Measurements from ENCODE around the gene VDAC2.
"Not testable (repeated sequence)": the region's sequence is repeated elsewhere in the genome, so short reads cannot be mapped to it uniquely, and the experiment has no call there.

VDAC2 gene

DNA sequence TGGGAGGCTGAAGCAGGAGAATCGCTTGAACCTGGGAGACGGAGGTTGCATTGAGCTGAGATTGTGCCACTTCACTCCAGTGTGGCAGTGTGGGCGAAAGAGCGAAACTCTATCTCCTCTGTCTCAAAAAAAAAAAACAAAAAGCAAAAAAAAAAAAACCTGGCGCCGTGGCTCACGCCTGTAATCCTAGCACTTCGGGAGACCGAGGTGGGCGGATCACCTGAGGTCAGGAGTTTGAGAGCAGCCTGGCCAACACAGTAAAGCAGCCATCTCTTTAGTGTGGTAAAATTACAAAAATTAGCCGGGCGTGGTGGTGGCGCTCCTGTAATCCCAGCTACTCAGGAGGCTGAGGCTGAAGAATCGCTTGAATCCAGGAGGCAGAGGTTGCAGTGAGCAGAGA is 4.0 kb upstream of the VDAC2 start:
- not testable (repeated sequence) for H3K4me3 Mint-ChIP-seq; H3K27me3 Mint-ChIP-seq (ENCODE audit: low read depth); H3K27ac Mint-ChIP-seq; H3K36me3 Mint-ChIP-seq (ENCODE audit: low read depth); DNase-seq (ENCODE audit: low spot score); H3K9me3 Mint-ChIP-seq
- peaks cover 16% of the 10 kb centered on the region for H3K4me1 Mint-ChIP-seq (ENCODE audit: low read depth)

DNA sequence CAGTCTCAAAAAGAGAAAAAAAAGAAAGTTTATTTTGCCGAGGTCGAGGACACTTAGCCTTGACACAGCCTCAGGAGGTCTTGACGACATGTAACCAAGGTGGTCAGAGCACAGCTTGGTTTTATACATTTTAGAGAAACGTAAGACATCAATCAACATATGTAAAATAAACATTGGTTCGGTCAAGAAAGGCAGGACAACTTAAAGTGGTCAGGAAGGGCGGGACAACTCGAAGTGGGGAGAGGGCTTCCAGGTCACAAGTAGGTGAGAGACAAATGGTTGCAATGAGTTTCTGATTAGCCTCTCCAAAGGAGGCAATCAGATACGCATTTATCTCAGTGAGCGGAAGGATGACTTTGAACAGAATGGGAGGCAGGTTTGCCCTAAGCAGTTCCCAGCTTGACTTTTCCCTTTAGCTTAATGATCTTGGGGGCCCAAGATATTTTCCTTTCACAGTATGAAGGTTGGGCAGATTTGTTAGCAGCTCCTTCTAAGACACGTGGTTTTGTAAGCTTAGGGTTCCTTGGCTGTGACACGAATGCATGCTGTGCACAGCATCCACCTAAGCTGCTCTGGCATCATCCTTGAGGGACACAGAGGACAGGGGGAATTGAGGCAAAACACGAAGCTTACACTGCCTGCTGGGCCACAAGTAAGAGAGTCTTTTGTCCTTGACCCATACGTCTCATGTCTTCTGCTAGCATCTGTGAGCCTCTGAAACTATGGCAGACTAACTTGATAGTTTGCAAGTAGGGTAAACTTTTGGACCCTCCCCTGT is 3.3 kb upstream of the VDAC2 start:
- peaks cover 21% of the 10 kb centered on the region for H3K4me1 Mint-ChIP-seq (ENCODE audit: low read depth)
- H3K27ac Mint-ChIP-seq: no peak overlapping the region
- H3K4me3 Mint-ChIP-seq: no peak overlapping the region
- no peaks in the 10 kb centered on the region for H3K9me3 Mint-ChIP-seq
- DNase-seq (ENCODE audit: low spot score): no peak
- no peaks in the 10 kb centered on the region for H3K27me3 Mint-ChIP-seq (ENCODE audit: low read depth)
- H3K36me3 Mint-ChIP-seq (ENCODE audit: low read depth): peaks cover 11% of the 10 kb centered on the region

DNA sequence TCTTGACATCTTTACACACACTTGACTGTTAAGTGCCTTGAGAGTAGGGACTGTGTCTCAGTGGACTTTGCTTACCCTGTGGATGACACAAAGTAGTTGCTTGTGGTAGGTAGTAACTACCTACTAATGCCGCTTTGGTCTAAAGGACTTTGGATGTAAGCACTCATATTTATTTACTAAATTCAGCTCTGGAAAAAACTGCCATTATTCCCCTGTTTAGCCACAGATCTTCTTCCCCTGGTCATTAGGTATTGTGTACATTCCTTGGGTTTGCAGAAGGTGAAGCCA is 2.8 kb upstream of the VDAC2 start:
- Mint-ChIP-seq H3K4me3 (no peak overlapping the region), H3K4me1 (ENCODE audit: low read depth) (peaks cover 26% of the 10 kb centered on the region), H3K27ac (no peak overlapping the region), H3K36me3 (ENCODE audit: low read depth) (peaks cover 16% of the 10 kb centered on the region), H3K9me3 (no peaks in the 10 kb centered on the region), H3K27me3 (ENCODE audit: low read depth) (no peaks in the 10 kb centered on the region)
- DNase-seq (ENCODE audit: low spot score): no peak

DNA sequence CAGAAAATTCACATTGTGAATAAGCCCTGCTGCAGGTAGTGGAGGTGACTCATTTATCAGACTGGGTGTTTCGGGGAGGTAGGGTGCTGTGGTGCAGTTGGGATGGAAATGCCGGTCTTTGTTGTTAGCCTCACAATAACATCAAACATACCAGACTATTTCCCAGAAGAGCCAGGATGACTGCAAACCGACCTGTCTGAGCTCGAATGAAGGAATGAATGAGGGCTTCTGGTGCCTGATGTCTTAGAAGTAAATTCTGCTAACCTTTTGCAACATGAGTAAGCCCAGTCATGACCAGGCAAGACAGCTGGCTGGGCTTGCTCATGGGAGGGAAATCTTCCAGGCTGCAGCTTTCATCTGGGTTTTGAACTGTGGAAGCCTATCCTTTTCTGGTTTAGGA is 2.4 kb upstream of the VDAC2 start:
- Mint-ChIP-seq H3K36me3 (ENCODE audit: low read depth) (peaks cover 20% of the 10 kb centered on the region), H3K4me3 (peak overlapping the region; percentile 41), H3K9me3 (no peaks in the 10 kb centered on the region), H3K27ac (peak overlapping the region; percentile 51), H3K27me3 (ENCODE audit: low read depth) (no peaks in the 10 kb centered on the region), H3K4me1 (ENCODE audit: low read depth) (peaks cover 28% of the 10 kb centered on the region)
- DNase-seq (ENCODE audit: low spot score): no peak

DNA sequence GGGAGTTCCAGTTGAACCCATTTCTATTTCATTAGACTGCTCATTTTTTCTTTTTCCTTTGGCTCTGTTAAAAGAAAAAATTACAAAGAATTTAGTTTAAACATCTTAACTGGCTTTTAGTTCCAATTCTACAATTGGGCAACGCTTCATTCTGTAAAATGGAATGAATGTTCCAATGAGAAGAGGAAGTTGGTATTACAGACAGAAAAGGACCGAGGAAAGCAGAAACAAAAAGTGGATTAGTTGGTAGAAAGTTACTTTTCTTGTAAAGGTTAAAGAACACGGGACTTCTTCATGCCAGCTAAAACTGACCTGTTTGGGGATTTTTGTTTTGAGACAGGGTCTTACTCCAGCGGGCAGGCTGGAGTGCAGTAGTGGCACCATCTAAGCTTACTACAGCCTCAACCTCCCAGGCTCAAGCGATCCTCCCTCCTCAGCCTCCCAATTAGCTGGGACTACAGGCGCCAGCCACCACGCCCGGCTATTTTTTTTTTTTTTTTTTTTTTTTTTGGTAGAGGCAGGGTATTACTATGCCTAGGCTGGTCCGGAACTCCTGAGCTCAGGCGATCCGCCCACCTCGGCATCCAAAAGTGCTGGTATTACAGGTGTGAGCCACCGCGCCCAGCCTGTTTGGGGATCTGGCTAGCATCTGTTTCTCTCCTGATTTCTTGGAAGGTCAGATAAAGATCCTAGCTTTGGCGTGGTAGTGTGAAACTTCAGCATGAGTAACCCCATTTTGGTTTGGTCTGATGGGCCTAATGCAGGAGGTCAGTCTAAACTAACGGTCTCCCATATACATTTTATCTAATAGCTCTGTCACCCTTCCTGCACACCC is 1.3 kb upstream of the VDAC2 start:
- DNase-seq (ENCODE audit: low spot score): no peak
- peaks cover 31% of the 10 kb centered on the region for H3K4me1 Mint-ChIP-seq (ENCODE audit: low read depth)
- peak overlapping the region; percentile 100 for H3K27ac Mint-ChIP-seq
- H3K27me3 Mint-ChIP-seq (ENCODE audit: low read depth): no peaks in the 10 kb centered on the region
- H3K36me3 Mint-ChIP-seq (ENCODE audit: low read depth): peaks cover 27% of the 10 kb centered on the region
- peak overlapping the region; percentile 97 for H3K4me3 Mint-ChIP-seq
- H3K9me3 Mint-ChIP-seq: no peaks in the 10 kb centered on the region

DNA sequence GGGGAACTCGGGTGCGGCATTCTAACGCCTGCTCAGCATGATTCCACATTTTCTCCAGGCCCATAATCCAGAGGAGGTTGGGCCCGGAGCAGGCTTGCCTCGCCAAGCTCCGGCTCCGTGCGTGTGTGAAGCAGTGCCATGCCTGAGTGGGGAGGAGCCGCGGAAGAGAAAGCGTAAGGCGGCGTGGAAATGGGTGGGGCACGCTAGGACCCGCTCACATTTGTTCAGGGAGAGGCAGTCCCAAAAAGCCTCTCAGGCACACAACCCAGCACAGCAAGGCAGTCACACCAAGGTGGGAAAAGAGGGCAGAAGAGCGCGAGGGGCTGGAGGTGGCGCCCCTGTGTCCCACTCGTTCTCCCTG is 695 bp upstream of the VDAC2 start:
- Mint-ChIP-seq H3K36me3 (ENCODE audit: low read depth) (peaks cover 33% of the 10 kb centered on the region), H3K4me3 (peak overlapping the region; percentile 97), H3K27ac (peak overlapping the region; percentile 100), H3K9me3 (no peaks in the 10 kb centered on the region), H3K27me3 (ENCODE audit: low read depth) (no peaks in the 10 kb centered on the region), H3K4me1 (ENCODE audit: low read depth) (peaks cover 31% of the 10 kb centered on the region)
- DNase-seq (ENCODE audit: low spot score): peak; percentile 68

DNA sequence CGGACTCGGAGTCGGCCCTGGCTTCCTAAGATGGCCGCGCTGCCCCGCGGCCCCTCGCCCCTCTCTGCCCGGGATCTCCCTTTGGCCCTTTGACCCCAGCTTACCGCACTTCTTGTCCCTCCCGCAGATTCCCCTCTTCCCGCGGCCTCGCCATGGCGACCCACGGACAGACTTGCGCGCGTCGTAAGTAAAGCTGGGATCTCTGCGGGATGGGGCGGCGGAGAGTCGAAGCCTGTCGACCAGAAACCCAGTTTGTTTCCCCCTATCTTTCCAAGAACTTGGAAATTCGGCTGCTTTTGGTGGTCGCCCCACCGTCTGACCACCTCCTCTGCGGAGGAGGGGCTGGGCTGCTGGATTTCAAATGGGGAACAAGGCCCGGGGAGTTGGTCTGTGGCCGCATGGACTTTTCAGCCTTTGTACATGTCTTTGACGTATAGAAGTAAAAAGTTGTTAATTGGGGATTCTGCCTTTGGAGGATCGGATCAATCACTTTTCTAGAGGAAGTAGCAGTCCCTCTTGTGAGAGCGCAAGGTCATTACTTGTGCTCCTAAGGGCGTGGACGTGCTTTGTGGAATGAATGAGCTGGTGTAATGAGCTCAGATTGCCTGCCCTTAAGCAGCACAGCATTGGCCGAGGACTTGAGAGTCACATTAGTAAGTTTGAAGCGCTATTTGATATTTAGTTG is 553 bp downstream of the VDAC2 start:
- Mint-ChIP-seq H3K27me3 (ENCODE audit: low read depth) (no peaks in the 10 kb centered on the region), H3K36me3 (ENCODE audit: low read depth) (peaks cover 37% of the 10 kb centered on the region), H3K4me3 (peak overlapping the region; percentile 97), H3K9me3 (no peaks in the 10 kb centered on the region), H3K27ac (peak overlapping the region; percentile 94), H3K4me1 (ENCODE audit: low read depth) (peaks cover 34% of the 10 kb centered on the region)
- peak; percentile 37 for DNase-seq (ENCODE audit: low spot score)

DNA sequence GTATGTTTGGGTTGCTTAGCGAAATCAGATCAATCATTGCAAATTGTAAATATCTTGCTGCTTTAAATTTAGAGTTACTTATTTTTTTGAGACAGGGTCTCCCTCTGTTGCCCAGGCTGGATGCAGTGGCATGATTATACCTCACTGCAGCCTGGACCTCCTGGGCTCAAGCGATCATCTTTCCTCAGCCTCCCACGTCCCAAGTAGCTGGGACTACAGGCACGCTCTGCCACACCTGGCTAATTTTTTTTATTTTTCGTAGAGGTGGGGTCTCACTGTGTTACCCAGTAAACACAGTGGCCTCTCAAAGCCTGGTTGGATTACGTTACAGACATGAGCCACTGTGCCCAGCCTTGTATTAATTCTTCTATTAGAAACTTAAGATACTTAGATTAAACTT is 1.7 kb downstream of the VDAC2 start:
- H3K27ac Mint-ChIP-seq: peak overlapping the region; percentile 94

DNA sequence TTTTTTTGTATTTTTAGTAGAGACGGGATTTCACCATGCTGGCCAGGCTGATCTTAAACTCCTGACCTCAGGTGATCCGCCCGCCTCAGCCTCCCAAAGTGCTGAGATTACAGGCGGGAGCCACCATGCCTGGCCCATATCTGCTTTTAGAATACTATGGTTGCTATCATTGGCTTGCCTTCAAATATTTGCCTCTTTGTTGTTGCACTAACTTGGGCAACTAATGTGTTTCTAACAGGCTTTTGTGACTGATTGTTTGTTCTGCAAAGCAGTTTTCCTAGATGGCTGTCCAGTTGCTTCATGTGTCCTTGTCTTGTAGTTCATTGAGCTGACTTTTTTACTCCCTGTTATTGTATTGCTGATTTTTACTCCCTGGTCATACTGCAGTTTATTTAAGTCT is 9.7 kb downstream of the VDAC2 start:
- H3K4me3 Mint-ChIP-seq: no peak overlapping the region
- peaks cover 65% of the 10 kb centered on the region for H3K36me3 Mint-ChIP-seq (ENCODE audit: low read depth)
- H3K9me3 Mint-ChIP-seq: no peaks in the 10 kb centered on the region
- H3K27me3 Mint-ChIP-seq (ENCODE audit: low read depth): no peaks in the 10 kb centered on the region
- no peak overlapping the region for H3K27ac Mint-ChIP-seq
- DNase-seq (ENCODE audit: low spot score): no peak
- H3K4me1 Mint-ChIP-seq (ENCODE audit: low read depth): peaks cover 24% of the 10 kb centered on the region

More for the DNA sequence above, 1.7 kb downstream of the VDAC2 start:
- Mint-ChIP-seq H3K9me3 (no peaks in the 10 kb centered on the region), H3K36me3 (ENCODE audit: low read depth) (peaks cover 44% of the 10 kb centered on the region), H3K27me3 (ENCODE audit: low read depth) (no peaks in the 10 kb centered on the region), H3K4me3 (peak overlapping the region; percentile 97), H3K4me1 (ENCODE audit: low read depth) (peaks cover 36% of the 10 kb centered on the region)
- DNase-seq (ENCODE audit: low spot score): no peak

DNA sequence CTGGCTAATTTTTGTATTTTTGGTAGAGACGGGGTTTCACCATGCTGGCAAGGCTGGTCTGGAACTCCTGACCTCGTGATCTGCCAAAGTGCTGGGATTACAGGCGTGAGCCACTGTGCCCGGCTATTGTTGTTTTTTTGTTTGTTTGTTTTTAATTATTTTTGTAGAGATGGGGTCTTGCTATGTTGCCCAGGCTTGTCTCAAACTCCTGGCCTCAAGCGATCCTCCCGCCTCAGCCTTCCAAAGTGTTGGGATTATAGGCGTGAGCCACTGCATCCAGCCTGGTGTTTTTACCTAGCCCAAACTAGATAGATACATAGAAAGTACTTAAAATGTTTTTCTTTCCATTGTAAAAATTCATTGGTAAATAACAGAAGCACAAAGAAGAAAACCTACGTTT is 10.9 kb downstream of the VDAC2 start:
- Mint-ChIP-seq H3K4me1 (ENCODE audit: low read depth) (peaks cover 27% of the 10 kb centered on the region), H3K36me3 (ENCODE audit: low read depth) (peaks cover 62% of the 10 kb centered on the region)
- not testable (repeated sequence) for H3K27ac Mint-ChIP-seq

DNA sequence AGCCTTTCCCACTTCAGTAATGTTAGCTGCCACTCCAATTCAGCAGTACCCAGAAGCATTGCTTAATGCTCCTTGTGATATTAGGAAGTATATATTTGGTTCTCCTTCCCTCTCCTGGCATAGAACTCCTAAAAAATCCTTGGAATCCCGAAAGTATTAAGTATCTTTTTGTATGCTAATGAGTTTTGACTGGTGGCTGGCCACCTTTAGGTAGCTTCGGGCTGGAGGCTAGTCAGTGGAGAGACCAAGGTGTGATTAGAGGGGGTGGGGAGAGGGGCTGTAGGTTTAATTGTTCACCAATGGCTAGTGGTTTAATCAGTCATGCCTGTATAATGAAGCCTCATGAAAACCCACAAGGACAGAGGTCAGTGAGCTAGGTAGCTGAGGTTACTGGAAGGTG is 12.9 kb downstream of the VDAC2 start:
- Mint-ChIP-seq H3K36me3 (ENCODE audit: low read depth) (peaks cover 53% of the 10 kb centered on the region), H3K4me3 (no peak overlapping the region), H3K9me3 (no peaks in the 10 kb centered on the region), H3K27me3 (ENCODE audit: low read depth) (no peaks in the 10 kb centered on the region), H3K27ac (no peak overlapping the region), H3K4me1 (ENCODE audit: low read depth) (peaks cover 25% of the 10 kb centered on the region)
- DNase-seq (ENCODE audit: low spot score): no peak

More for the DNA sequence above, 10.9 kb downstream of the VDAC2 start:
- not testable (repeated sequence) for H3K9me3 Mint-ChIP-seq; H3K27me3 Mint-ChIP-seq (ENCODE audit: low read depth); H3K4me3 Mint-ChIP-seq; DNase-seq (ENCODE audit: low spot score)

DNA sequence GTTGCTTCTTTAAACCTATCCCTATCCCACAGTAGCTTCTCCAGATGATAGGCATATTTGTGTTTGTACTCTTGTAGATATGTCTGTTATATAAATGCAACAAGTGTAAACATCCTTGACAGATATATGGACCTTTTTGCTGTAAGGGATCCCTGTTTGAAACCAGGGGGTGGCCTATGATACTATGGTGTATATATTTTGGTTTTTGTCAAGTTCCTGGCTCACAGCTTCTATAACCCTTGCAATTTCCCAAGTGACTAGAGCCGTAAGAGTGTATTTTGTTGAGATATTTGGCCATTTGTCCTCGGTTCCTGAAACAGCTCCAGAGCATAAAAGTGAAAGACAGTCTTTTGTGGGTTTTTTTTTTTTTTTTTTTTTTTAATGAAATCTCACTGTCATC is 15.5 kb downstream of the VDAC2 start:
- Mint-ChIP-seq H3K4me1 (ENCODE audit: low read depth) (peaks cover 31% of the 10 kb centered on the region), H3K9me3 (no peaks in the 10 kb centered on the region), H3K27me3 (ENCODE audit: low read depth) (no peaks in the 10 kb centered on the region), H3K27ac (no peak overlapping the region), H3K36me3 (ENCODE audit: low read depth) (peaks cover 51% of the 10 kb centered on the region), H3K4me3 (no peak overlapping the region)
- no peak for DNase-seq (ENCODE audit: low spot score)

DNA sequence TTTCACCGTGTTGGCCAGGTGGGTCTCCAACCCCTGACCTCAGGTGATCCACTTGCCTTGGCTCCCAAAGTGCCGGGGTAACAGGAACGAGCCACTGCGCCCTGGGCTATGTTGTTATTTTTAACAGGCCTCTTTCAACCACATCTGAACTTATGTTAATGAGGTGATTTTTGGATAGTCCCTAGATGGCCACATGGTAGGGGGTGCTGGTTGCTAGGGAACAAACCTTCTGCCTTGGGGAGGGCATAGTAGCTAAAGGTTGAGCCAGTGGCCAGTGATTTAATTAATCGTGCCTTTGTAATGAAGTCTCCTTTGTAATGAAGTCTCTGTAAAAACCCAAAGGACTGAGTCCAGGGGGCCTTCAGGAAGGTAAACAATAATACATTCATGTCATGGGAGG is 16.1 kb downstream of the VDAC2 start:
- Mint-ChIP-seq H3K36me3 (ENCODE audit: low read depth) (peaks cover 52% of the 10 kb centered on the region), H3K27ac (no peak overlapping the region), H3K9me3 (no peaks in the 10 kb centered on the region), H3K4me1 (ENCODE audit: low read depth) (peaks cover 32% of the 10 kb centered on the region), H3K4me3 (no peak overlapping the region), H3K27me3 (ENCODE audit: low read depth) (no peaks in the 10 kb centered on the region)
- DNase-seq (ENCODE audit: low spot score): no peak

DNA sequence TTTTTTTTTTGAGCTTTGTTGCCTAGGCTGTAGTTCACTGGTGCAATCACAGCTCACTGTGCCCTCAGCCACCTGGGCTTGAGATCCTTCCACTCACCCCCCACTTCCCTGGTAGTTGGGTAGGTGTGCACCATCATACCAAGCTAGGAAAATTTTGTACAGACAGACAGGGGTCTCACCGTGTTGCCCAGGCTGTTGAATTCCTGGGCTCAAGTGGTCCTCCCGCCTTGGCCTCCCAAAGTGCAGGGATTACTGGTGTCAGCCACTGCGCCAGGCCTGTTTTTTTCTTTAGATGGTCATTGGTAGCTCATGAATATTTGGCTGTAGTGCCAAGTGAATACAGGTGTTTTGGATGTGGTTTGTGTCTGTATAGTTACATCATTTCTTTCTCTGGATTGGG is 17.7 kb downstream of the VDAC2 start:
- Mint-ChIP-seq H3K9me3 (no peaks in the 10 kb centered on the region), H3K4me3 (no peak overlapping the region), H3K36me3 (ENCODE audit: low read depth) (peaks cover 52% of the 10 kb centered on the region), H3K4me1 (ENCODE audit: low read depth) (peaks cover 33% of the 10 kb centered on the region), H3K27me3 (ENCODE audit: low read depth) (no peaks in the 10 kb centered on the region), H3K27ac (no peak overlapping the region)
- DNase-seq (ENCODE audit: low spot score): no peak

Measured in T-helper 2 cell treated with Interferon-gamma antibody and Interleukin-4, amounts not matched to agents 5 μg/mL and 100 μg/mL, for 36 hours (primary cell).